COLO668 (cell line): Measurements from ENCODE around the gene COX17.

Experiments
- DNase-seq: peaks from one replicate; lab custom pipeline; 2025; ENCODE audit not compliant: unreplicated experiment; lab: John Stamatoyannopoulos, UW

The COX17 gene

DNA sequence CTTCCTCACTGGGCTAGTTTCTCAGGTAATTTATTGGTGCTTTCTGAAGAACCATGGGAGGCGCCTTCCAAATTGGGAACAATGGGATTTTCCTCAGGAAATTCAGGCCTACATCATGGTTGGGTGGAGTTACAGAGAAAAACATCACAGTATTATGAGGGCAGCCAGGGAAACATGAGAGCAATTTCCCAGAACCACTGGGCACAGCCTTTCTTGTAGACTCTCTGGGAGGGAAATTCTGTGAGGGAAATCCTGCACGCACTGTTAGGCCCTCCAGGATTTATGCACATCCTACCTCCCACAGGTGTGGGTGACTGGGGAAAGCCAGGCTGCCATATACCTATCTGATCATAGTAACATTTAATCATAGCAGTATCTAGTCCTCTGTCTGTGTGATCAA, 30.0 kb downstream of the COX17 start:
- DNase-seq = no peak

DNA sequence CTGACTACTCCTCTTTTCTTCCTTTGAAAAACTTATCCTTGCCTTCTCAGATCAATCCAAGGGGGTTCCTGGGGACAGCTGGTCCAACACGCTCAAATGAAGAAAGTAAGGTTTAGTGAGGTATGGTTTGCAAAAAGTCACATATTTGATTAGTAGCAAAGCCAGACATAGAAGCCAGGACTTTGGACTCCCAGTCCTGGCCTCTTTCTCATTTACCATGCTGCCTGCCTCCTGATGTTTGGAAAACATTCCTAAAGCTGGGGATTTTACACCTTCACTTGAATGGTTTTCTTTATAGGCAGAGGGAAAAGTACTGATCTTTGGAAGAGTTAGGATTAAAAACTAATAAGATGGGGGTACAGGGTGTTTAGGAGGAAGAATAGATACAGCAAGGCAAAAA, 31.4 kb downstream of the COX17 start:
- no peak for DNase-seq

DNA sequence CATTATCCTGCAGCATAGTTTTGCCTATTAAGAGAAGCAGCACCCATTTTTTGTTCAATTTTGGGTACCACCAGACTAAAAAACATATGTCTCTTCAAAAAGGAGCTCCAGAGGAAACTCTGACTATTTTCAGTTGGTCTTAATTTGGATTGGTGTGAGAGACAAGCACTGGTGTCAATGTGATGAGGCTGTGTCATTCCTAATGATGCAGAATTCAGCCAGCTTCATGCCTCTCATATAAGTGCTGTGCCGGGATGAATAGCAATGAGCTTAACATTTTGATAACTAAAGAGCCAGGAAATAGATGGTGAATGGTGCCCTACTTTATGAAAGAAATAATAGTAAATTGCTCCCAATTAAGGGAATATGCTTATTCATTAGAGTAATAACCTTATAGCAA, 32.7 kb downstream of the COX17 start:
- no peak for DNase-seq

DNA sequence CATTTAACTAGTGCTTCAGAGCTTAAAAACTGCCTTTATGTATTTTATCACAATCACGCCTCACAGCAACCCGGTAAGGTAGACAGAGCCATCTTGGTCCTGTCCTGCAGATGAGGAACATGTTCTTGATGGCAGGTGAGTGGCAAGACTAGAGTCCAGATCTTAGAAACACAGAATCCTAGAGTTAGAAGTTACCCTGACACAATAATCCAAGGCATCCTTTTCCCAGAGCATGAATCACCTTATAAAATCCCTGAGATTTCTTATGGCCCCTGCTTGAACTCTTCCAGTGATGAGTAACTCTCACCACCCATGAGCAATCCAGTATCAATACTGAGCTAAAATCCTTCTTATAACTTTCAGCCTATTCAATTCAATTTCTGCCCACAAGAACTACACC, 33.7 kb downstream of the COX17 start:
- no peak for DNase-seq

- DNase-seq = no peak
These were observed 34.3 kb downstream of the COX17 start for GRCh38 chr3:119642746-119643473.

- no peak for DNase-seq
These were observed 35.8 kb downstream of the COX17 start for GRCh38 chr3:119641416-119641815.

DNA sequence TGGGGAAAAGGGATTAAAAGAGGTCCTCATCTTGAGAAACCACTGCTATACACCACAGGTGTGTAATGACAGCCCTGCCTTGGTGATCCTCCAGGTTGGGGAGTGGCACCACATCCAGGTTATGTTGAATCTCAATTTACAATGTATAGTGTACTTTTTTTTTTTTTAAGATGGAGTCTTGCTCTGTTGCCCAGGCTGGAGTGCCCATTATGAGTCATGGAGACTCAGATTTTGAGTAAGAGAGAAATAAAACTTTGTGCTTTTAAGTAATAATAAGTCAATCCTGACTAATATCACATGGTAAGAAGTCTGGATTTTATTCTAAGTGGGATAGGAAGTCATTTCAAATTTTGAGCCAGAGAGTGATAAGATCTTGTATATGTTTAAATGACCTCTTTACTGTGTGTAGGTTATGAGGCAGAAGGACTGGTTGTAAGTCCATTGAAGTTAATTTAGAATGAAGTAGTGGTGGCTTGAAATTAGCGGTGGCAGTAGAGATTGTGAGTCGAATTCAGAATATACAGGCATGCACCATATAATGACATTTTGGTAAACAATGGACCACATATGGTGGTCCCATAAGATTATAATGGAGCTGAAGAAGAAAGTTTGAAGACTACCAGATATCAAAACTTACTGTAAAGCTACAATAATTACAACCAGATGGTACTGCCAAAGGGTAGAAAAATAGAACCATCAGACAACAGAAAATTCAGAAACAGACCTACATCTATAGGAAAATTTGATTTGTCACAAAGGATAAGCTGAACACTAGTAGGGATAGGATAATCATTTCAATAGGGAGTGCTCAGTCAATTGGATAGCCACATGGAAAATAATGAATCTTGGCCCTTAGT, 37.5 kb downstream of the COX17 start:
- DNase-seq = no peak

DNA sequence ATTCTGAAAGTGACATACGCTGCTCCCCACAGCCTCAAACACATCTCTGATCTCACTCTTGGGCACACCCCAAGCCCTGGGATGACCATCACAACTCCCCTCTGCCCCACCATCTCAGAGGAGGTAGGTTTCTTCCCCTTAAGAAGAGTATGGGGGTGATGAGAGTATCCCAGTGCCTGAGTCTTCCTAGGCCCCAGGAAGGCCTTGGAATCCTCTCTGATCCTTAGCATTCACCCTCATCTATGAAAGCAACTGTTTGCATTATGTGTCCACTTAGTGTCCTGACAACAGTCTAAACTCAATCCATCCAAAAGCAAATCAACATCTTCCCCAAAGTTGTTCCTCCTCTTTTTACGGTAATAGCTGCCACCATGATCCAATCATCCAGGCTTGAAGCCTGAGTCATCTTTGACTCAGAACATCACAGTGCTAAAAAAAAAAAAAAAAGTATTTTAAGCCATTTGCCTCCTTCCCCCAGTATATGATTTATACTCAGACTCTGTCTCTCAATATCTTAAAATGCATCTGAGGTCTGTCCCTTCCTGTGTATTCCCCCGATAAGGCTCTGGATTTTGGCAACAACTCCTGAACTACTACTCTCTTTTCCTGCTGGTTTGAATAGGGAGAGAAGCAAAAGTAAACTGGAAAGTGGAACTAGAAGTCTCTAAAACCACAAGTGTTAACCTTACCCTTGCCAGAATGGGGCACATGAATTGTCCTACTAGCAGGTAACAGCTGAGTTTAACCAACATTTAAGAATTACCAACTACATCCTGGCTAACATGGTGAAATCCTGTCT, 39.3 kb downstream of the COX17 start:
- DNase-seq = no peak

DNA sequence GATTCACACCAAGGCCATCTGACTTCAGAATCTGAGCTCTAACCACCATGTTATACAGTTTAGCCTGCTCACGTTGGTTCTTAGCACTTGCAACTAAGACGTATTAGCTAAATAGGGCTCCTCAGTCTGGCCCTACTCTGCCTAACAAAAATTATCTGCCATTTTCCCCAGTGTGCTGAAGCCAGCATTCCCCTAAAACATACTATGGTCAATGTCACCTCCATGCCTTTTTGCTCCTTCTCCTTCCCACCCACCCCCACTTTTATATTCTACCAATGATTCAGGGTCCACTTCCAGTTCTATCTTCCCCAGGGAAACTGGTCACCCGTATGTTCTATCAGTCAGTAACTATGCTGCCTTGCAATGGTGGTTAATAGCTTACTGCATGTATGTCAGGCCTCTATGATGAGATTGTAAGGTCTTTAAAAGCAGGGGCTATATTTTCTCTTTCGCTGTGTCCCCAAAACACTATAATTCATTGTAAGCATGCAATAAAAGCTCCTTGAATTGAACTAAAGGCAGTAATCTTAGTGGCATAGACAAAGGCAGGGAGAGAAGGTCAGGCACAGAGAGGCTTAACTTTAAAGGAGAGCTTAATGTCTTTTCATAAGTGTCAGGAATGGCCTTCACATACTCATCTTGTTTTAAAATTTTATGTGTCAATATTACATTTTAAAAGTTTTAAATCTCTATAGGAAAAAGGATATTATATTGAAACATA, 40.2 kb downstream of the COX17 start:
- no peak for DNase-seq

- DNase-seq = no peak
These were observed 41.0 kb downstream of the COX17 start for GRCh38 chr3:119636249-119636648.

- DNase-seq = no peak
These were observed 41.5 kb downstream of the COX17 start for GRCh38 chr3:119635719-119636118.

DNA sequence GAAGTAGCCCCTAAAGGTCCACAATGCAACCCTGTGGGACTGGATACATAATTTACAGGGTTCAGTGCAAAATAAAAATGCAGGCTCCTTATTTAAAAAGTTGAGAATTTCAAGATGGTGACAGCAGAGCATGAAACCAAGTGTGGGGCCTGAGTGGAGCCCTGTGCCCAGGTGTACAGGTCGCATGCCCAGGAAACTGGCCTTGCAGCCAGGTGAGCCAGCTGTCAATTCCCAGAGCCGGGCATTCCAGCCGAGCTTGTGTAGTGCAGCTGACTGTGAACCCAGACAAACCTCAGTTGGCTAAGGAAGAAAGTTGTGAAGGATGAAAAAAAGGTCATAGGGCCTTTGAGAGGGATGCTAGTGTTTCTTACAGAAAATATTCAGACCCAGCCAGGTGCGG, 44.4 kb downstream of the COX17 start:
- DNase-seq = no peak

DNA sequence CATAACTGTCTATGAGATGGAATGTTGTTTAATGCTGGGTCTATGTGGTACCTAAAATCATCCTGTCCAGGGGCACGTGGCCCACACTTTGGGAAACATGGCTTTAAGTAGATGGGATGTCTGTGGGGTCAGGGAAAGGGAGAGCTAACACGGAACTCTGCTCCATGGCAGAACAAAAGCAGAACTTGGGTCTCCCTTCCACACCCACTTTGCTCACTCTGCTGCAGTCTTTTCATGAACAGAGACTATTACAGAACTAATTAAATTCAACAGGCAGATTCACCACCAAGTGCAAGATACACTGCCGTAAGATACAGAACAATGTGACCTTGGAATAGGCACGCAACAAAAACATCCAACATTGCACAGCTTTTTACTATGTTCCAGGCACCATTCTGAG, 45.0 kb downstream of the COX17 start:
- no peak for DNase-seq

- DNase-seq = no peak
These were observed 45.7 kb downstream of the COX17 start for GRCh38 chr3:119631516-119631915.

DNA sequence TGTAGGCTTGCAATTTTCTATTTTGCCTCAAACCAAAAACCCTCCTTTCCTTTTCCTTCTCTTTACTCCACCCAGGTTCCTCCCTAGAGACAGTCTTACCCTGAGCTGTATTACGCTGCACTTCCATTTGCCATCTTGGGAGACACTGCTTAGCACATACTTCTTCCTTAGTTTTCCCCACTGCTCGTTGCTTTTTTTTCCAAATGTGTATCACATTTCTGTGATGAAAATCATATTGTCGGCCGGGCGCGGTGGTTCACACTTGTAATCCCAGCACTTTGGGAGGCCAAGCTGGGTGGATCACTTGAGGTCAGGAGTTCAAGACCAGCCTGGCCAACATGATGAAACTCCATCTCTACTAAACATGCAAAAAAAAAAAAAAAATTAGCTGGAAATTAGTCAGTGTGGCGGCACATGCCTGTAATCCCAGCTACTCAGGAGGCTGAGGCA, 46.3 kb downstream of the COX17 start:
- DNase-seq = no peak

- DNase-seq = no peak
These were observed 46.9 kb downstream of the COX17 start for GRCh38 chr3:119630128-119630879.

DNA sequence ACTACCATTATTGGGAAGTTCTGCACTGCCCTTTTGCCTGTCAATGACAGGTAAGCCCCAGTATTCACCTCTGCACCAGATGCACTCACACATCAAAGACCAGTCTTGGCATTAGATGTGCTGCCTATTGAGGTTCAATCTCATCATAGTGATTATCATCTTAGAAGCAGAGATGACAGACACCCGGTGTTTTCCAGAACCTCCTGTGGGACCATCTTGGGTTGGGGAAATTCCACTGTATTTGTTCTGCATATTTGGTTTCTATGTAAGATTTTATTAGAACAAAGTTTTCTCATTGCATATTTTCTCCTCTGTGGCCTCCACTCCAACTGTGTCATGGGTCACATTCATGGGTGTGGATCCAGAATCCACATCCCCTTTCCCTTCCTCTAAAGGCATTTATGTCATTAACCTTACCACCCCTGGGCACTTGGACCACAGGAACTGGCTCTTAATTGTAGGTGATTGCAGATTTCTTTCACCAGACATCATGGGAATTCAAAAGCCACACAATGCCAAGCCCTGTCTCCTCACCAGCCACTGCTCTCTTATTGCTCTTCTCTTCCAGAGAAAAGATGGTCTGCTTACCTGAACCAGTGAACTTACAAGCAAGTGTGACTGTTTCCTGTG, 48.3 kb downstream of the COX17 start:
- DNase-seq = no peak

- no peak for DNase-seq
These were observed 48.8 kb downstream of the COX17 start for GRCh38 chr3:119628390-119628789.

DNA sequence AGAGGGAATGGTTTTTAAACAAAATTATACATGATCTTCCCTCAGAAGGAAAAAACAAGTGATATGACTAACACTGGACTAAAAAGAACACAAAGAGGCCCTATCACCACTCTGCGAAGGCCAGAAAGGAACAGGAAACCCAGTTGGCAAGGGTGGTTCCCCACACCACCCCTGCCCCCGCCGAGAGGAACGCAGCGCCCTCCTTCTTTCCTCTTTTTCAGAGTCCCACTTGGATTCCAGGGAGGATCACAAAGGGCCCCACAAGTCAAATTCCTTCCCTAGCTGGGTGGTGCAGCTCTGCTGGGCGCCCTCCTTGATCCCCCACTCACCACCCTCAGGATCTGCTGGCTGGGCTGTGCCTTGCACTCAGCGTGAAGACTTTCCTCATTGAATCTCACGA, 49.7 kb downstream of the COX17 start:
- DNase-seq = no peak

- DNase-seq = no peak
These were observed 51.0 kb downstream of the COX17 start for GRCh38 chr3:119626196-119626595.
